HG03439 (cell line): Measurements from ENCODE around the gene SEC31A.
A peak's percentile ranks its signal among the peaks of the same experiment; 100 is the strongest.

Source experiments
- ATAC-seq: cut with Tn5 transposase; IDR thresholded peaks from one replicate; pipeline ENCODE4 v1.9.1; 2021; ENCODE audit warnings: mild to moderate bottlenecking, moderate library complexity; ENCODE audit not compliant: unreplicated experiment

SEC31A gene

GRCh38 chr4:82798168-82799005 lies 92.6 kb downstream of the SEC31A start, which contains the start of gene SCD5:
Gene SCD5 (minus strand): TSS chr4:82798796. CDS start chr4:82798537, 259 bp downstream.
- peak; percentile 80 for ATAC-seq

- no peak for ATAC-seq
Observed at GRCh38 chr4:82797405-82798111, 93.4 kb downstream of the SEC31A start.

- no peak for ATAC-seq
Observed at GRCh38 chr4:82797040-82797404, 93.9 kb downstream of the SEC31A start.

- no peak for ATAC-seq
Observed at GRCh38 chr4:82792912-82793649, 97.9 kb downstream of the SEC31A start.

GRCh38 chr4:82791179-82791578 lies 99.8 kb downstream of the SEC31A start:
- ATAC-seq, result no peak

GRCh38 chr4:82790060-82790660 lies 100.8 kb downstream of the SEC31A start:
- ATAC-seq, result no peak

GRCh38 chr4:82789025-82789776 lies 101.8 kb downstream of the SEC31A start:
- ATAC-seq, result no peak

GRCh38 chr4:82787342-82787741 lies 103.6 kb downstream of the SEC31A start:
- no peak for ATAC-seq

GRCh38 chr4:82786828-82787227 lies 104.1 kb downstream of the SEC31A start:
- ATAC-seq, result no peak

- ATAC-seq, result no peak
Observed at GRCh38 chr4:82785611-82786400, 105.1 kb downstream of the SEC31A start.

- ATAC-seq, result no peak
Observed at GRCh38 chr4:82784681-82785610, 106.0 kb downstream of the SEC31A start.

- no peak for ATAC-seq
Observed at GRCh38 chr4:82782626-82783345, 108.2 kb downstream of the SEC31A start.

GRCh38 chr4:82780752-82781231 lies 110.2 kb downstream of the SEC31A start:
- ATAC-seq, result no peak

- no peak for ATAC-seq
Observed at GRCh38 chr4:82780170-82780751, 110.7 kb downstream of the SEC31A start.

GRCh38 chr4:82779032-82779431 lies 111.9 kb downstream of the SEC31A start:
- no peak for ATAC-seq

GRCh38 chr4:82777857-82778525 lies 113.0 kb downstream of the SEC31A start:
- no peak for ATAC-seq
